Measurements from ENCODE around the gene SLC6A1. TPM values are rescaled to one million over a fixed set of nuclear protein-coding genes. Genes with fewer than 3 reads are reported as not detected.

The SLC6A1 gene
- total and polyA plus RNA-seq, 2 of the 4 experiments (the other 2 are of a cell fraction): 0.02 TPM; not detected in 1

GRCh38 chr3:10992943-10993728 is 588 bp downstream of the SLC6A1 start:
- Histone ChIP-seq H4K8ac (ENCODE audit: low read depth in 2 of 2, low read length in 2 of 2) (no peak overlapping the region), H3K4ac (ENCODE audit: low read depth, low read length) (no peak overlapping the region), H3K27ac (ENCODE audit: insufficient read depth, low read length) (no peak overlapping the region), H3K36me3 (ENCODE audit: control insufficient read depth, insufficient read depth, low read length) (no peaks in the 10 kb centered on the region), H2BK20ac (ENCODE audit: low read depth, low read length) (no peak overlapping the region), H2BK120ac (ENCODE audit: low read depth, low read length) (no peak overlapping the region), H4K20me1 (ENCODE audit: insufficient read depth, low read length) (no peaks in the 10 kb centered on the region), H3K79me1 (ENCODE audit: low read depth in 1 of 2, low read length in 2 of 2) (no peaks in the 10 kb centered on the region), H3K14ac (replicated peaks; ENCODE audit: low read depth, low read length) (no peak overlapping the region), H2BK5ac (ENCODE audit: low read depth, low read length, poor library complexity, severe bottlenecking) (no peak overlapping the region), H2BK15ac (ENCODE audit: low read depth, low read length) (no peak overlapping the region), H3K18ac (ENCODE audit: low read depth, low read length) (no peak overlapping the region), H3K9me1 (ENCODE audit: insufficient read depth, low read length) (no peaks in the 10 kb centered on the region), H3K9me3 (ENCODE audit: control insufficient read depth, insufficient read depth, low read length) (no peaks in the 10 kb centered on the region), H3K56ac (ENCODE audit: extremely low read depth, insufficient read depth, low read length) (no peak overlapping the region), H3K23ac (ENCODE audit: low read depth, low read length) (no peak overlapping the region), H3K4me3 (ENCODE audit: insufficient read depth, low read depth, low read length) (no peak overlapping the region), H4K5ac (ENCODE audit: low read depth, low read length) (no peak overlapping the region), H3K4me1 (ENCODE audit: control insufficient read depth, insufficient read depth, low read length) (no peaks in the 10 kb centered on the region), H2AK5ac (ENCODE audit: low read depth, low read length) (no peak overlapping the region), H4K91ac (ENCODE audit: insufficient read depth, low read depth, low read length) (no peak overlapping the region), H2AK9ac (replicated peaks; ENCODE audit: low read depth, low read length, poor library complexity) (no peak overlapping the region), H2AFZ (replicated peaks; ENCODE audit: low read length, poor library complexity) (peak overlapping the region; percentile 58), H3K27me3 (ENCODE audit: control insufficient read depth, insufficient read depth, low read length) (peaks cover 66% of the 10 kb centered on the region), H3K4me2 (ENCODE audit: low read depth, low read length) (no peak overlapping the region), H3K9ac (ENCODE audit: low read depth, low read length) (no peak overlapping the region)
- TF ChIP-seq BHLHE40 (IDR thresholded peaks at IDR 0.05; ENCODE audit: low read depth, low read length): no peak
- no peak for TF ChIP-seq ELK1 (IDR thresholded peaks at IDR 0.05; ENCODE audit: borderline replicate concordance, low read depth, low read length)
- TF ChIP-seq SMC3 (IDR thresholded peaks at IDR 0.05; ENCODE audit: low read depth, low read length): no peak
- no peak for TF ChIP-seq POLR2A (IDR thresholded peaks at IDR 0.05; ENCODE audit: low read depth, low read length)
- no peak for TF ChIP-seq MAFK (IDR thresholded peaks at IDR 0.05; ENCODE audit: low read depth, low read length)
- no peak for TF ChIP-seq RCOR1 (IDR thresholded peaks at IDR 0.05; ENCODE audit: insufficient replicate concordance, low read length)
- no peak for TF ChIP-seq CTCF (conservative IDR thresholded peaks at IDR 0.05; ENCODE audit: low read depth, low read length)
- CTCF ChIA-PET: interaction anchor here (1.4 kb wide), 1 partner anchor 10 kb away, joined by 3 read pairs; no protein-coding TSS in a partner anchor
- POLR2A ChIA-PET (ENCODE audit: unreplicated experiment): no interaction called here
- intact Hi-C loops (cut with micrococcal nuclease) (no loop called here), in situ Hi-C loops (cut with MboI; ENCODE audit: low sequenced_read_pairs) (no loop called here), dilution Hi-C loops (cut with HindIII; ENCODE audit: low sequenced_read_pairs, unreplicated experiment) (no loop called here)
- no TSS peak for BruUV-seq (replicated peaks)
- DNase-seq (no peak), ATAC-seq (ENCODE audit: low read depth) (no peak)
- 5% methylated on average over 53 of the region's 69 CpGs; no CpG with 5 or more reads in 1 of the 2 experiments for WGBS, 2 experiments (ENCODE audit: extremely low coverage in 2 of 2, insufficient read length in 1 of 2)

Data from IMR-90 (cell line).